ENCODE measurements around the gene PLA2G2A.

- TF ChIP-seq CTCF (IDR thresholded peaks at IDR 0.05) = no peak
- TF ChIP-seq POLR2A (IDR thresholded peaks at IDR 0.05) = no peak
These were observed 11.3 kb upstream of the PLA2G2A start for GRCh38 chr1:19990689-19991088.

Data from right lobe of liver (tissue), 4 donors.